SHP77 (cell line): ENCODE measurements around the gene CAPG.
"Not testable (repeated sequence)": the region's sequence is repeated elsewhere in the genome, so short reads cannot be mapped to it uniquely, and the experiment has no call there.

Experiments
- DNase-seq, 2 experiments: peaks; one replicate each; lab custom pipeline; 2025; lab: John Stamatoyannopoulos, UW

CAPG gene

GRCh38 chr2:85396531-85397470, 13.4 kb downstream of the CAPG start:
- no peak for DNase-seq

- no peak for DNase-seq
Observed at GRCh38 chr2:85395912-85396475, 14.2 kb downstream of the CAPG start.

GRCh38 chr2:85394976-85395375, 15.2 kb downstream of the CAPG start:
- DNase-seq, result no peak

GRCh38 chr2:85394261-85394681, 15.9 kb downstream of the CAPG start:
- peak; percentile 59 to 67 for DNase-seq

DNA sequence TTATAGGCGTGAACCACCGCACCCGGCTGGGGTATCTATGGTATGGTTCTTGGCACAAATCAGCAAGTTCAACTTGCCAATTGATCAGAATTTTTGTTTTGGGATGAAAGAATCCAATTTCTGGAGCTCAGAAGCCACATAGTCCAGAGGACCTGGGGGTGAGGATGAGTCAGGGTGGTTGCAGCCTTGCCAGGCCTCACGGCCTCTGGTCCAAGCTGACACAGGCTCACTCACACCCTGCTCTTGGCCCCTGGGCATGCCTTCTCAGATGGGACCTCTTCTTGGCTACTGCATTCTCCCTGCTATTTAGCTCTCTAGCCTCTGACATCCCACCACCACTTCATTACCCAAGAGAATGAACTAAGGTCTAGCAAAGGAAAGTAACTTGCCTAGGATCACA, 16.3 kb downstream of the CAPG start:
- DNase-seq, result no peak

- DNase-seq, result peak in 1 of 2 experiments; percentile 31
Observed at GRCh38 chr2:85390941-85391669, 19.1 kb downstream of the CAPG start.

GRCh38 chr2:85388878-85389538, 21.2 kb downstream of the CAPG start:
- DNase-seq, result no peak

DNA sequence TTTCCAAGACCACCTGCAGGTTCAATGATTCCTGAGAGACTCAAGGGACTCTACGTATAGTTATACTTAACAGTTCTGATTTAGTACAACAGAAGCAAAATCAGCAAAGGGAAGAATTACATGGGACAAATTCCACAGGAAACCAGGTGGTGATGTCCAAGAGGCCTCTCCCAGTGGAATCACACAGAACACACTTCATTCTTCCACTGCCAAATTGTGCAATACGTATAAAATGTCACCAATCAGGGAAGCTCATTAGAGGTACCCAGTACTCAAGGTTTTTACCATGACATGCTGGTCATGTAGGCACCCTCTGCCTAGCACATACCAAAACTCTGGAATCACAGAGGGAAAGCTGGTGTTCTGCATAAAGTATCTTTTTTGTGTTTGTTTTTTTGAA, 22.4 kb downstream of the CAPG start:
- no peak for DNase-seq

DNA sequence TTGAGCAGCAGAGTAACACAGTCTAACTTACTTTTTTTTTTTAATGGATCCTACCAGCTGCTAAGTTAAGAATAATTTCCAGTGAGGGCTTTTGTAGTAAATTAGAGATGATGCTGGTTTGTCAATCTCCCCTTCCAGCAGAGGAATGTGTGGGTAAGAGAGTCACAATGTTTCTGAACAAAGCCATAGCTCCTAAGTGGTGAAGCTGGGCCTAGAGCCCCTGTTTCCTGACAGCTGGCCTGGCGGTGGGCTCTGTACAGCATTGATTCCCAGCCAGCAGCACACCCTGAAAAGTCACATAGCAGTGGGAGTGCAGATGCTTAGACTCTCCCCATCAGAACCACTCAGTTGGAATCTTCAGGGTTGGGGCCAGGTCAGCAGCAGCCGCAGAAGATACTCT, 24.4 kb downstream of the CAPG start:
- no peak for DNase-seq

- no peak for DNase-seq
Observed at GRCh38 chr2:85383850-85384249, 26.3 kb downstream of the CAPG start.

DNA sequence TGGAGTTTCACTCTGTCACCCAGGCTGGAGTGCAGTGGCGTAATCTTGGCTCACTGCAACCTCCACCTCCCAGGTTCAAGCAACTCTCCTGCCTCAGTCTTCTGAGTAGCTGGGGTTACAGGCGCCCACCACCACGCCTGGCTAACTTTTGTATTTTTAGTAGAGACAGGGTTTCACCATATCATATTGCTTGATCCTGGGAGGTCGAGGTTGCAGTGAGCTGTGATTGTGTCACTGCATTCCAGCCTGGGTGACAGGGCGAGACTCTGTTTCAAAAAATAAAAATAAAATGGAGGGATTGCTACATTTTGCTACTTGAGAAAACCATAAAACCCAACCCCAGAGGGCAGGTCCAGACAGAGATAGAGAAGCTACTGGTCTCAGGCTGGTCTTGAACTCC, 27.0 kb downstream of the CAPG start:
- not testable (repeated sequence) for DNase-seq

DNA sequence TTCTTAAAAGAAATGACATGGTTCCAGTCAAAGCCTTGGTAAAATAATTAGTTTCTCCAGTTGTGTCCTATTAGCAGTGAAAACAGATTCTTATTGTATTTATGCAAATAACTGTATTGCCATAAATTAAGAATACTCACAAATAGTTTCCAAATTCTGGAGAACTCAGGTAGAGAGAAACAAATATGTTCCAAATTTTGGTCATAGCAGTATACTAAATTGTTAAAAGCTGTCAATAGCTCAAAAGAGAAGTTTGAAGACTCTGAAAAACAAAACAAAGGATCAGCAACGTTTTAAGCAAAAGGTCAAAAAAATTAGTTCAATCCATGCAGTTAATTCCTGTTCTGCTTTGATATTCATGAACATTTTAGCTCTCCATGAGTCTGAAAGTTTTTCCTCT, 30.1 kb downstream of the CAPG start:
- no peak for DNase-seq

DNA sequence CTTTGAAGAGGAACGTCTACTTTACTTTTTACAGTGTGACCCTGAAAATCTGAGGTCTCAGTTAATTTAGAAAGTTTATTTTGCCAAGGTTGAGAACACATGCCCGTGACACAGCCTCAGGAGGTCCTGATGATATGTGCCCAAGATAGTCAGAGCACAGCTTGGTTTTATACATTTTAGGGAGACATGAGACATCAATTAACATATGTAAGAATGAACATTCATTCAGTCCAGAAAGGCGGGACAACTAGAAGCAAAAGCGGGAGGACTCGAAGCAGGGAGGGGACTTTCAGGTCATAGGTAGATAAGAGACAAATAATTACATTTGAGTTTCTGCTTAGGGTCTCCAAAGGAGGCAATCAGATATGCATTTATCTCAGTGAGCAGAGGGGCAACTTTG, 31.9 kb downstream of the CAPG start:
- no peak for DNase-seq

GRCh38 chr2:85377083-85377482, 33.1 kb downstream of the CAPG start:
- no peak for DNase-seq

GRCh38 chr2:85376291-85377065, 33.7 kb downstream of the CAPG start:
- DNase-seq, result no peak

DNA sequence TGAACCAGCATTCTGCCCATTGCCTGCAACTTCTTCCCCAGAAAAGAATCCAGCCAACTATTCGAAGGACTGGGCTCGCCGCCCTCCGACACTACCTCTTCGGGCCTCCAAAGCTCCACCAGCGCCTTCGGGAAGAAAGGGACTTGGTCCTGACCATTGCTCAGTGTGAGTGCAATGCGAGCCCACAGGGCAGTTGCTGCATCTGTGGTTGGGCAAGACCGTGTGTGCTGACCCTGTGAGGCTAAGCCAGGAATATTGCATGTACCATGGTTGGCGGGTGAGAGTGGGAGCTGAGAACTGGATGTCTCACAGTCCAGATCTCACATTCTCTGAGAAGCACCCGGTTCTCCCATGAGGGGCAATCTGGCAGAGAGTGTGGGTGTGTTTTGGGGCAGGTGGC, 39.1 kb downstream of the CAPG start:
- no peak for DNase-seq

DNA sequence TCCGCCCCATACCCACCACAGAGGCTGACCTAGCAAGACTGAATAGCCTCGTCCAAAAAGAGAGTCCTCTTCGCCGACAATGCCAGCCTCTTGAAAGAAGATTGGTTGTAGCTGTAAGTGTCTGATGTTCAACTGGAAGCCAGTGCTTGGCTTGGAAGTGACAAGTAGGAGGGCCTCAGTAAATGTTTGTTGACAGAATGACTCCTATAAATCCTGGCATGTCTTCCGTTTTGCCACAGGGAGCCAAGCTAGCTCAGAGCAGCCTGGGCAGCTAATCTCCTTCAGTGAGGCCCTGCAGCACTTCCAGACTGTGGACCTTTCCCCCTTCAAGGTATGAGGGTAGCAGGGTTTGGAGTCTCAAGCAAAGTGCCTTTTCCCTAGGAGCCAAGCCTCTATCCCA, 40.7 kb downstream of the CAPG start:
- DNase-seq, result no peak

- no peak for DNase-seq
Observed at GRCh38 chr2:85368921-85369320, 41.2 kb downstream of the CAPG start.

DNA sequence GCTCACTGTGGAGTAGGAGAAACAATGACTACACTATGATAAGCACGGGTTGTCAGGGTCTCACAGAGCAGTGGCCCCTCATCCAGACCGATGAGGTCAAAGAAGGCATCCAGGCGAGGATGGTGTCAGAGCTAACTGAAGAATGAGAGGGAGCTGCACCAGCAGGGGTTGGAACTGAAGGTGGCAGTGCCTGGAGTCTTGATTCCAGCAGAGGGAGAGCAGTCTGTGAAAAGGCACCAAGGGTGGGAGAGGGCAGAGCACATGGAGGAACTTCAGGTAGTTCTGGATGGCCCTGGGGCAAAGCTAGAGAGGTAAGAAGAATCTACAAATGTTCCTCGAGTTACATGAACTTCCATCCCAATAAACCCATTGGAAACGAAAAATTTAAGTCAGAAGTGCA, 43.0 kb downstream of the CAPG start:
- no peak for DNase-seq

DNA sequence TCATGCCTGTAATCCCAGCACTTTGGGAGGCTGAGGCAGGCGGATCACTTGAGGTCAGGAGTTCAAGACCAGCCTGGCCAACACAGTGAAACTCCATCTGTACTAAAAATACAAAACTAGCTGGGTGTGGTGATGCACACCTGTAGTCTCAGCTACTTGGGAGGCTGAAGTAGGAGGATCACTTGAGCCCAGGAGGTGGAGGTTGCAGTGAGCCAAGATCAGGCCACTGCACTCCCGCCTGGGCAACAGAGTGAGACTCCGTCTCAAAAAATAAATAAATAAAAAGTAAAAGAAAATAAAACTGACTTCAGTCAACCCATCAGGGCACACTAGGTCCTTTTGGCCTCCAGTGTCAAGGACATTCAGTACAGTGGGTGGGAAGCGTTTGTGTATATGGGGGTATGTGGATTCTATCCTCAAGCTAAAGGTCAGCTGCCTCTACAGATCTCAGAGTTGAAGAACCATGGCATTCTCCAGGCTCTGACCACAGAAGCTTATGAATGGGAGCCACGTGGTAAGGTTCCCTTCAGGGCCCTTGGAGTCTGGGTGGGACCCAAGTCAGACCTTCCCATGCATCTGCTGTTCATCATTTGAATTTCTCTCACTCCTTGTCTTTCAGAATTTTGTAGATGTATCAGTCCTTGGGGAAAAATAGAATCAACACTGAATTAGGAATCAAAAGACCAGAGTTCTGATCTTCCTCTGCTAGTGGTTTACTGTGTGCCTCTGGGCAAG, 47.3 kb downstream of the CAPG start:
- not testable (repeated sequence) for DNase-seq

DNA sequence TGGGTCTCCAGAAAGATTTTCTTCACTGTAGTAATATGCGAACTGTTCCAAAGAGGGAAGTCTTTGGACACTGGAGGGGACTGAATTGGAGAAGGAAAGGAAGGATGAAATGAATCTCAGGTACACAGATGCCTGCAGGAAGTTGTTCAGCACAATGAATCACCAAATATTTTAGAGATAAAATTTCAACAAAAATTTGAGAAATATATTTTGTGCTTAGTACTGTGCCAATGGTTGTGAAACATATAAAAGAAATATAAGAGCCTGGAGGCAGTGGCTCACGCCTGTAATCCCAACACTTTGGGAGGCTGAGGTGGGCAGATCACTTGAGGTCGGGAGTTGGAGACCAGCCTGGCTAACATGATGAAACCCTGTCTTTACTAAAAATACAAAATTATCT, 52.4 kb downstream of the CAPG start:
- DNase-seq, result no peak
